C4-2B (cell line): Measurements from ENCODE around the gene SIM2.

Experiments
- CTCF ChIP-seq: fragments of 450-650 bp; conservative IDR thresholded peaks from 2 replicates; pipeline ENCODE4 v1.5.1; 2017; ENCODE audit warnings: mild to moderate bottlenecking
- ZFX ChIP-seq: fragments of 450-650 bp; IDR thresholded peaks from 2 replicates; pipeline ENCODE4 v1.6.1; 2017

- TF ChIP-seq CTCF = no peak
- TF ChIP-seq ZFX = no peak
These were observed 10.6 kb upstream of the SIM2 start for GRCh38 chr21:36688324-36688723.
